GM18951 (cell line): ENCODE results near the gene POU4F2.
"Not testable (repeated sequence)": the region's sequence is repeated elsewhere in the genome, so short reads cannot be mapped to it uniquely, and the experiment has no call there.

Source experiments
- POLR2A ChIP-seq: IDR thresholded peaks from 4 replicates; pipeline ENCODE4 v1.6.1; 2011; ENCODE audit warnings: mild to moderate bottlenecking; ENCODE audit not compliant: insufficient read length, insufficient read depth; ENCODE audit errors: extremely low read depth
- in situ Hi-C: fragments of 300-500 bp; cut with MboI; formaldehyde crosslinking; loops from one replicate; pipeline ENCODE4 v1.12.0; 2022; ENCODE audit warnings: low sequenced_read_pairs, mixed read lengths, inconsistent platforms; ENCODE audit not compliant: unreplicated experiment

POU4F2 gene

DNA sequence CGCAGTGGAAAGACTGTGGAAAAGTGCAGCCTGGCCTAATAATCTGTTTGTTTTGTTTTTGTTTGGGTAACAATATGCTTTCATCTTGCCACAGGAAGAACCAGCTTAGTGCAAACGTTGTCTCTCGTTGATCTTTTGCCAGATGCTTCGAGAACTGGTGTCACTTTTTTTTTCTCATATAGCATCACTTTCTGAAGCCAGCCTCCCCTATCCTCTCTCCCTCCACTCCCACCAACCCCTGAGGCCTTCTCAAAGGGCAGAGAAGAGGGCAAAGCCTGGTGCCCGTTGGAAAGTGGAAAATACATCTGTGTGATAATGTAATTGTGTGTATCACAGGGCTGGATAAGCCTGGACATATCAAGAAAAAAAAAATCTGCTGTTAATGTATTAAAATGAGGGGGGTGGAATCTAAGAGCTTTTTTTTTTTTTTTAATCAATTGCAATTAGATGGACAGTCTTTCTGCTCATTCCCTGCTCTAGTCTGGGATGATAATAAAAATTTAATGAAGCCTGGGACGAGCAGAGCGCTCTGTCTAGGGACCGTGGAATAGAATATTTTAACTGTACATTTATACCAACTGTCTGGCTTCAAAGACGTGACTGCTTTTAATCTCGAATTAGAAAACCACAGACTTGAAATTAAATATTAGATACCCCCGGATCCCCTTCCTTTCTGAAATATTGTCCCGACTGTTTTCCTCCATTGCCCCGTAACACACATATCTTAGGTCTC, 8.1 kb downstream of the POU4F2 start:
- in situ Hi-C loops, result no loop called here
- no peak for TF ChIP-seq POLR2A

GRCh38 chr4:146647615-146648460, 9.1 kb downstream of the POU4F2 start:
- no peak for TF ChIP-seq POLR2A
- in situ Hi-C loops, result no loop called here

GRCh38 chr4:146648461-146648783, 9.7 kb downstream of the POU4F2 start:
- in situ Hi-C loops, result no loop called here
- no peak for TF ChIP-seq POLR2A

DNA sequence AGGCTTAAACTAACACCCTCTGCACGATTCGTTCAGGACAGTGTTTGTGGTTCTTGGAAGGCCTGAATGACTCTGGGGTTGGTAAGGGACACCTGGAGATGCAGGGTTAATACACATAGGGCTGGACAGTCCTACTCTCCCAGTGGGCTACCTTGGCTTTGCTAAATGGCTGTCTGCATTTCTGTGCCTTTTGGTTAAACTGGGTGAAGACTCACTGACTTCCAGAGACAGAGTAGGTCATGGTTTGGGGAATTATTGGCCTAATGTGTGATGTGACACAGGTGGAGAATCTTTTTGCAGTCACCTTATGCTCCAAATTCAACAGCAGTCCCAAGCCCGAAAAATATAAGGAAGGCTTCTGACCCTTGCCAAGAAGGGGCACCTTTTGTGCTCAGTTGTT, 10.5 kb downstream of the POU4F2 start:
- in situ Hi-C loops, result no loop called here

DNA sequence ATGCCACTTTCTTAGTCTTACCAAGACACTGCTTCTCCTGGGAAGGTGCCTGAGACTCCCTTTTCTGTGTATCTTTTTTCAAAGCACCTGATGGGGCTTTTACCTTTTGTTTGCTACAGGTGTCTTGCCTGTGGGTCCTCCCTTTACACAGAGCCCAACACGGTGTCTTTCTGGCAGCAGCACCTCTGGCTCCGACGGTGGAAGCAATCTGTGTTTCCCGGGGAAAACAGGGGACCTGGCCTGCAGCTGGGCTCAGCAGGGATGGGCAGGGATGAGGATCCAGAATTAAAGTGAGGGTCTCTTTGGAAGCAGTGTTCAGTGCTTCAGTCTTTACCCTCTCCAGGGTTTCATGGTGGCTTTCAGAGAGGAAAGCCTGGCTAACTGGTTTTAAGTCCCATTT, 11.3 kb downstream of the POU4F2 start:
- no peak for TF ChIP-seq POLR2A
- in situ Hi-C loops, result no loop called here

More for the DNA sequence above, 10.5 kb downstream of the POU4F2 start:
- no peak for TF ChIP-seq POLR2A

DNA sequence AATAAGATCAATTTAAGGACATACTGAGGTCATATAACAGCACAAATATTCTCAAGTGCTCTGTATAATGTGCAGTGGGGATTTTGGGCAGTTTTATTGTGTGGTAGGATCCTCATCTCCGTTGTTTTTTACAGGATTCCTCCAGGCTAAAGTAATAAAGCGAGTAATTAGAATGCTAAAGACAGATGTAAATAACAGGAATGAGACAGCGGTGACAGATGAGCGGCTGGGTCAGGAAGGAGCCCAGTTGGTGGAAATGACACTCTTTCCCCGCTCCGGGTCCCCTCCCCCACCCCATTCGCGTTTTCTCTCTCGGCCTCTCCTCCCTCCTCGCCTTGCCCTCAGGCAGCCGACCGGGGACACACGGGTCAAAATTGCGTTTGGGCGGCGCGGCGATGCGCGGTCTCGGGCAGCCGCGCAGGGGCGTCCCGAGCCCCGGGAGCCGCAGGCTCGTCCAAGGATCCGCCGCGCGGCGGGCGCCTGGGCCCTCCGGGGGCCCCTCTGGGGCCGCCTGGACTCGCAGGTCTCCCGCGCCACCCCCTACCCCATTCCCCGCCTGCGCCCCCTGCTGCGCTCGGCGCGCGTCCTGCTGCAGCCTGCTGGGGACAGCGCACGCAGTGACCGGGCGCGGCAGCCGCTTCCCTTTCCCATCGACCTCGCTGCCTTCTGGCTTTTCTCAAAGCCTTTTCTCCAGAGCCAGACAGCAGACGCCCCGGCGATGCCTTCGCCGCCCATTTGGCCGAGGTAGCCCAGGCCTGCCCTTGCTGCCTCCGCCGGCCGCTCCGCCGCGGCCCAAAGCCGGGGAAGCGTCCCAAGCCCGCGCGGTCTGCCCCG, 16.2 kb downstream of the POU4F2 start:
- in situ Hi-C loops, result no loop called here
- no peak for TF ChIP-seq POLR2A

GRCh38 chr4:146655521-146655856, 16.8 kb downstream of the POU4F2 start:
- TF ChIP-seq POLR2A, result no peak
- in situ Hi-C loops, result no loop called here

GRCh38 chr4:146661367-146661766, 22.7 kb downstream of the POU4F2 start:
- no peak for TF ChIP-seq POLR2A
- in situ Hi-C loops, result no loop called here

GRCh38 chr4:146663968-146664311, 25.2 kb downstream of the POU4F2 start:
- in situ Hi-C loops, result not testable (repeated sequence)

DNA sequence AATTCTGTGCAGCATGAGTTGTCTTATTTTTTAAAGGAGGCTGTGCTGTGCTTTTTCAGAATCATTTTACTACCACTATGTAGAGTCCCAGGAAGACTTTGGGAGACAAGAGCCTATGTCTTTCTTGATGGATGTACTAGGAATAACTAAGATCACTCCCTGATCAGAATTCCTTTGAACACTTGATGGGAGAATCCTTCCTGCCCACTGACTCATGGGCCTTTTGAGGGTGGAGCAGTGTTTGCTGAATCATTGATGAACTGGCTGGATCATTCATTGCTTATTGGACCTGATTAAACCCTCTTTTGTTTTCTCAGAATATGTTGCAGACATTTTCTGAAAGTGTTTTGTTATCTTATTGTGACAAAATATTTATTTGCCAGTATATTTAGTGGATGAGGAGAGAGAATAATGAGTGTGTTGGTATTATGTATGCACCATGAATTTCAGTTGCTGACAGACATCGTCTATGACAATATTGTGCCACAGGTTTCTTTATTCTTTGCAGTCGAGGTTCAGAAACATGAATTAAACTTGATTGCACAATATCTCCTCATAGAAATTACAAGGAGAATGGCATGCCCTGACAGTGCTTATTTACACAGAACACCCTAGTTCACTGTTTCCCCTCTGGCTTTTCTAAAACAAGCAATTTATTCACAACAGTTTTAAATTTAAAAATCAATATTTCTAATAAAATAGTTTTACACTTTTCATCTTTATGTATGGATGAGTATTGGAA, 36.3 kb downstream of the POU4F2 start:
- TF ChIP-seq POLR2A, result no peak
- in situ Hi-C loops, result no loop called here
